Thoracic aorta (tissue), 2 donors: Measurements from ENCODE around the gene CNOT4. TPM values are rescaled to one million over a fixed set of nuclear protein-coding genes. Genes with fewer than 3 reads are reported as not detected.

ENCODE experiments used
- ATAC-seq: fragments of 150-250 bp; one replicate; pipeline ENCODE4 v1.8.0; 2017; ENCODE audit warnings: low read depth; ENCODE audit not compliant: insufficient number of reproducible peaks, low FRiP score
- DNase-seq: peaks from one replicate; pipeline ENCODE4 v3.0.0-alpha.2; 2020; ENCODE audit warnings: low spot score
- H3K27ac ChIP-seq, 2 donors: fragments of 200-600 bp; sonication (generic); 1 replicate in 1 of 2; 2 replicates in 1 of 2; pipeline ENCODE4 v1.5.1; 2016; ENCODE audit warnings: mild to moderate bottlenecking in 2 of 2, moderate library complexity in 2 of 2
- H3K27me3 ChIP-seq: fragments of 200-600 bp; sonication (generic); replicated peaks from 2 replicates; pipeline ENCODE4 v1.6.0; 2016; ENCODE audit warnings: mild to moderate bottlenecking; ENCODE audit not compliant: insufficient read depth
- H3K36me3 ChIP-seq: fragments of 200-600 bp; sonication (generic); one replicate; pipeline ENCODE4 v1.5.1; 2016
- H3K4me1 ChIP-seq, 2 donors: fragments of 200-600 bp; sonication (generic); 1 replicate in 1 of 2; 2 replicates in 1 of 2; pipeline versions ENCODE4 v1.5.1 to v1.6.0; 2016; ENCODE audit warnings: low read depth in 2 of 2, mild to moderate bottlenecking in 1 of 2; ENCODE audit not compliant: control insufficient read depth in 1 of 2
- H3K4me3 ChIP-seq: fragments of 200-600 bp; sonication (generic); 2 replicates; pipeline ENCODE4 v1.5.1; 2016; ENCODE audit warnings: mild to moderate bottlenecking
- H3K9me3 ChIP-seq: fragments of 200-600 bp; sonication (generic); 2 replicates; pipeline ENCODE4 v1.5.1; 2016
- CTCF ChIP-seq: fragments of 200-600 bp; sonication (generic); IDR thresholded peaks from one replicate; pipeline ENCODE4 v1.5.1; 2019; ENCODE audit warnings: antibody characterized with exemption
- total RNA-seq, 2 donors: library from RNA; depleted of rRNA; stranded (reverse); fragments of >200 nt; gene quantifications; one replicate each; pipeline versions ENCODE4 v1.1.0 to v1.2.3, GENCODE V29; 2016

Gene CNOT4
- total RNA-seq, 2 donors from 2014 or later, result 19.5 to 22.4 TPM

- Histone ChIP-seq H3K9me3 (peaks cover 7% of the 10 kb centered on the region), H3K4me1 (peaks cover 10% of the 10 kb centered on the region in 2 donors), H3K27ac (no peak overlapping the region), H3K27me3 (no peaks in the 10 kb centered on the region), H3K4me3 (no peak overlapping the region), H3K36me3 (peaks cover 6% of the 10 kb centered on the region)
- no peak for ATAC-seq
- TF ChIP-seq CTCF, result no peak
- no peak for DNase-seq
These were observed 79.3 kb downstream of the CNOT4 start for GRCh38 chr7:135430626-135431025.

- Histone ChIP-seq H3K4me1 (peaks cover 15 to 18% of the 10 kb centered on the region in 2 donors), H3K27me3 (no peaks in the 10 kb centered on the region), H3K4me3 (no peak overlapping the region), H3K36me3 (no peaks in the 10 kb centered on the region), H3K27ac (no peak overlapping the region), H3K9me3 (no peaks in the 10 kb centered on the region)
- no peak for ATAC-seq
- DNase-seq, result no peak
- no peak for TF ChIP-seq CTCF
These were observed 81.0 kb downstream of the CNOT4 start for GRCh38 chr7:135428879-135429278.

- no peaks in the 10 kb centered on the region for H3K27me3 ChIP-seq
- no peaks in the 10 kb centered on the region for H3K9me3 ChIP-seq
- DNase-seq (no peak), ATAC-seq (no peak)
- no peak overlapping the region for H3K4me3 ChIP-seq
- H3K27ac ChIP-seq, result no peak overlapping the region
- H3K4me1 ChIP-seq, result peaks cover 15 to 18% of the 10 kb centered on the region in 2 donors
- no peaks in the 10 kb centered on the region for H3K36me3 ChIP-seq
- no peak for TF ChIP-seq CTCF
These were observed 81.9 kb downstream of the CNOT4 start for GRCh38 chr7:135428011-135428410.

GRCh38 chr7:135427166-135427565, 82.7 kb downstream of the CNOT4 start:
- Histone ChIP-seq H3K27ac (no peak overlapping the region), H3K4me3 (no peak overlapping the region), H3K9me3 (no peaks in the 10 kb centered on the region), H3K27me3 (no peaks in the 10 kb centered on the region), H3K36me3 (no peaks in the 10 kb centered on the region), H3K4me1 (peaks cover 15 to 18% of the 10 kb centered on the region in 2 donors)
- no peak for TF ChIP-seq CTCF
- DNase-seq (no peak), ATAC-seq (no peak)

- ATAC-seq, result no peak
- H3K27ac ChIP-seq, result no peak overlapping the region
- H3K36me3 ChIP-seq, result no peaks in the 10 kb centered on the region
- H3K4me1 ChIP-seq, result peaks cover 15 to 18% of the 10 kb centered on the region in 2 donors
- no peak for TF ChIP-seq CTCF
- no peak for DNase-seq
- no peak overlapping the region for H3K4me3 ChIP-seq
- no peaks in the 10 kb centered on the region for H3K9me3 ChIP-seq
- H3K27me3 ChIP-seq, result no peaks in the 10 kb centered on the region
These were observed 84.9 kb downstream of the CNOT4 start for GRCh38 chr7:135425036-135425435.
